ENCODE results near the gene CFAP46.

DNA sequence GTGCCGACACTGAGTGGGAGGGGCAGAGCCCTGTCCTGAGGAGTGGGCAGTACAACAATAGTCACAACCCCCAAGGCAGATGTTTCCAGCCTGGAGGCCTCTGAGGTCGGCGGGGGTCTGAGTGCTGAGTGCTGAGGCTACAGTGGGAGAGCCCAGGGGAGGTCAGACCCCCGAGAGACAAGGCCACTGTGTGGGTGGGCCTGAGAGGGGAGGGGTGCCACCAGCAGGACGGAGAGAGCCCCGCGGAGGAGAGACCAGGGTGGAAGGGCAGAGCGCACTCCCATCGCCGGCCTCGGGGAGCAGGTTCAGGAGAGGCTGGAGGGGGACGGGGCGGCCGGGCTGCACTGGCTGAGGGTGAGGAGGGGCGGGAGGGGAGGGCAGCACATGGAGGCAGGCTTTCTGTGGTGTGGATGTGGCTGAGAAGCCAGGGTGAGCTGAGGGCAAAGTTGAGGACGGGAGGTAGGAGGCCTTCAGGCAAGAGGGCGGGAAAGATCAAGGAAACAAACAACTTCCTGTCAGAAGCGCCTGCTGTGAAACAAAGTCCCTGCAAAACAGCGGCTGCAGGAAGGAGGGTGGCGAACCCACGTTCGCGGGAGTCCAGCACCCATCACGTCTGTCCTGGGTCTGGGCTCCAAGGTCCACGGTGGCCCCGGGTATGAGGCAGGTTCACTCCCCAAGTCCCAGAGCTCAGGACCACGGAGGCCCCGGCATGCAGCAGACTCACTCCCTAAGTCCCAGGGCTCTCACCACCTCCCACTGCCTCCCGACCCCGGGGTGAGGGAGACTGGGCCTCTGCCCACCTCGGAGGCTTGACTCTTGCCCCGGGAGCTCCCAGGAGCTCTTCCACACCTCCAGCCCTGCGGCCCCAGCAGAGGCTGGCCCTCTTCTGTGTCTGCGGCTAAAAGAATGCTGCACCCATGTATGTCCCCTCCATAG is 79.6 kb downstream of the CFAP46 start:
- TF ChIP-seq, protein P1, sequence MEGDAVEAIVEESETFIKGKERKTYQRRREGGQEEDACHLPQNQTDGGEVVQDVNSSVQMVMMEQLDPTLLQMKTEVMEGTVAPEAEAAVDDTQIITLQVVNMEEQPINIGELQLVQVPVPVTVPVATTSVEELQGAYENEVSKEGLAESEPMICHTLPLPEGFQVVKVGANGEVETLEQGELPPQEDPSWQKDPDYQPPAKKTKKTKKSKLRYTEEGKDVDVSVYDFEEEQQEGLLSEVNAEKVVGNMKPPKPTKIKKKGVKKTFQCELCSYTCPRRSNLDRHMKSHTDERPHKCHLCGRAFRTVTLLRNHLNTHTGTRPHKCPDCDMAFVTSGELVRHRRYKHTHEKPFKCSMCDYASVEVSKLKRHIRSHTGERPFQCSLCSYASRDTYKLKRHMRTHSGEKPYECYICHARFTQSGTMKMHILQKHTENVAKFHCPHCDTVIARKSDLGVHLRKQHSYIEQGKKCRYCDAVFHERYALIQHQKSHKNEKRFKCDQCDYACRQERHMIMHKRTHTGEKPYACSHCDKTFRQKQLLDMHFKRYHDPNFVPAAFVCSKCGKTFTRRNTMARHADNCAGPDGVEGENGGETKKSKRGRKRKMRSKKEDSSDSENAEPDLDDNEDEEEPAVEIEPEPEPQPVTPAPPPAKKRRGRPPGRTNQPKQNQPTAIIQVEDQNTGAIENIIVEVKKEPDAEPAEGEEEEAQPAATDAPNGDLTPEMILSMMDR (IDR thresholded peaks at IDR 0.05), result no peak
- TF ChIP-seq POLR2A (IDR thresholded peaks at IDR 0.05), result no peak

Data from uterus (tissue), 2 donors.